HK-2 (cell line): ENCODE measurements around the gene HSD17B2.

ENCODE experiments used
- DNase-seq: peaks from one replicate; pipeline ENCODE4 v3.0.0-alpha.2; 2018; ENCODE audit not compliant: unreplicated experiment

HSD17B2 gene

DNA sequence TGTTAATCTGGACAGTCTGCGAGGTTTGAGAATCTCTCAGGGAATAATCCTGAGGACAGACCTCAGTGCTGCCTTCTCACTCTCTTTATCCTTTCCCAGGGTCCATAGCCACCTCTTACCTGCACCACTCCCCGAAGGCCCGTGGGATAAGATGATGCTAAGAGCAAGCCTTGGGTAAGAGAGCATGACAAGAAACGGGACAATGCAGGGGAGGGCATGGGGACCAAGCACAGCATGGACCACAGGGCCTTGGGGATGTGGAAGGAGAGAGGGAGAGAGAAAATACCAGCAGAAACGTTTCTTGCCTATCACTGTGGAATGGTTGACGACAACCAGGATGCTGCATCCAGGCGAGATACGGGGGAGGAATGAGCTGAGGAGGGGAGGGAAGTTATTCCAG, 15.5 kb upstream of the HSD17B2 start:
- no peak for DNase-seq

DNA sequence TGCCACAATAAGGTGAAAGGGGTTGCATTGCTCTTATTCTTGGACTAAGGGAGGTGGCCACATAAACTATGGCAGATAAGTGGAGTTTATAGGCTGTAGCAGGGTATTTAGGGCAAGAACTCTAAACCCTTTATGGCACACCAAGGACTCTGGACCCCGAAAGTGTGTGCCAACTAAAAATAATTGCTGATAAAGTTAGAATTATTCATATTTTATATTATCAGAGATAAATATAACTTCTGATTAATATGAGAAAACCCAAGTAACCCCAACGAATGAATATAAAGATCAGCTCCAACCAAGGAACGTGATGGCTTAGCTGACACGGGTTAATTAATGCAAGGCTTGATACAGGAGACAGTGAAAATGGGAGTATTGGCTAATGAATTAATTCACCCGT, 15.0 kb upstream of the HSD17B2 start:
- no peak for DNase-seq

GRCh38 chr16:82023206-82023605, 11.8 kb upstream of the HSD17B2 start:
- no peak for DNase-seq

- no peak for DNase-seq
Observed at GRCh38 chr16:82024316-82024715, 10.7 kb upstream of the HSD17B2 start.

- no peak for DNase-seq
Observed at GRCh38 chr16:82024883-82025282, 10.2 kb upstream of the HSD17B2 start.

- no peak for DNase-seq
Observed at GRCh38 chr16:82027629-82028064, 7.4 kb upstream of the HSD17B2 start.

GRCh38 chr16:82031116-82032084, 3.7 kb upstream of the HSD17B2 start:
- peak; percentile 10 for DNase-seq

GRCh38 chr16:82033006-82033405, 2.0 kb upstream of the HSD17B2 start:
- DNase-seq = no peak

DNA sequence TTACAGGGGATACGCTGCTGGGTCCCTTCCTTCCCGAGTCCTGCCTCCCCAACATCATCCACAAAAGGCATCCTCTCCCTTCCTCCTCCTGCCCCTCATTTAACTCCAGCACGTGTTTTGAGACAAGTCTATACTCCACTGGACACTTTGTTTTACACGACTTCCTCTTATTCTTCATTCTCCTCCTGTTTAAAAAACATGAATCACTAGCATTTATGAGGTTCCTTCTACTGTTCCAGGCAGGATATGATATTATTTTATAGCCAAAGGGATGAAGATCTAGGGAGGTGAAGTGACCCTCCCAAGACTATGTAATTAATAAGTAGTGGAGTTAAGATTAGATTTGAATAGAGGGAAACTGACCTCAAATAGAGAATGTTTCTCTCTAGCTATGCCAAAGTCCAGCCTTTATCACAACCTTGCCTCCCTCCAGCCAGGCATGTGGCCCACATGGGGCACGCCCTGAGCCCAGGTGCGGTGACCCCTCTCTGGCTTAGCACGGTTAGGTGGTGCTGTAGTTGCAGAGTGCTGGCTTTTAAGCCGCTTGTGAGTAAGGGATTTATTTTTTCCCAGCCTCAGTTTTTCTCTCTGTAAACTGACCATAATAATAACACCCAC, 1.3 kb upstream of the HSD17B2 start:
- no peak for DNase-seq

DNA sequence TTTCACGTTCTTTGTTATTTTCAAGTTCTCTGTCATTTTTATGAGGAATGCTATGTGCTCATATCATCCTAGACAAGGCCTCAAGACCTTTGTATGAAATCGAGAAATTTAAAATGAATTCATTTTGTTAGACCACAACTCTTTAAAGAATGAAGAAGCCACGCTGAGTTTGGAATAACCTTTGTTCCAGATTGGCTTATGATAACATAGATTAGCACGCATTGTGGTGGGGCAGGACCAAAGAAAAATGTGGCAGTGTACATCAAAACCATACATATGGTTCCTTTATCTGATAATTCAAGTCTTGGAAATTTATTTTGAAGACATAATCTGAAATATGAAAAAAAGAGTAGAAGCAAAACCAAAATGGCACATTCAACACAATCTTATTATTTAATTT, 2.2 kb downstream of the HSD17B2 start:
- no peak for DNase-seq

GRCh38 chr16:82037666-82038065, 2.6 kb downstream of the HSD17B2 start:
- no peak for DNase-seq

- no peak for DNase-seq
Observed at GRCh38 chr16:82040296-82040695, 5.2 kb downstream of the HSD17B2 start.

- no peak for DNase-seq
Observed at GRCh38 chr16:82041542-82041941, 6.5 kb downstream of the HSD17B2 start.

DNA sequence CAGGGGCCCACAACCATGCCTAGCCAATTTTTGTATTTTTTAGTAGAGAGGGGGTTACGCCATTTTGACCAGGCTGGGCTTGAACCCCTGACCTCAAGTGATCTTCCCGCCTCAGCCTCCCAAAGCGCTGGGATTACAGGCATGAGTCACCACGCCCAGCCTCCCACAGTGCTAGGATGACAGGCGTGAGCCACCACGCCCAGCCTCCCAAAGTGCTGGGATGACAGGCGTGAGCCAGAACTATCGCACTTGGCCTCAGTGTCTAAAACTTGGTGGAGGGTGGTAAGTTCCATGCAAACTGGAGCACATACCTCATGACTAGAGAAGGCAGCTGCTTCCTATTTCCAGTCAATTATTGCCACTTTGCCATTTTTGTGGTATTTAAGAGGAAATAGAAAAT, 7.1 kb downstream of the HSD17B2 start:
- no peak for DNase-seq

DNA sequence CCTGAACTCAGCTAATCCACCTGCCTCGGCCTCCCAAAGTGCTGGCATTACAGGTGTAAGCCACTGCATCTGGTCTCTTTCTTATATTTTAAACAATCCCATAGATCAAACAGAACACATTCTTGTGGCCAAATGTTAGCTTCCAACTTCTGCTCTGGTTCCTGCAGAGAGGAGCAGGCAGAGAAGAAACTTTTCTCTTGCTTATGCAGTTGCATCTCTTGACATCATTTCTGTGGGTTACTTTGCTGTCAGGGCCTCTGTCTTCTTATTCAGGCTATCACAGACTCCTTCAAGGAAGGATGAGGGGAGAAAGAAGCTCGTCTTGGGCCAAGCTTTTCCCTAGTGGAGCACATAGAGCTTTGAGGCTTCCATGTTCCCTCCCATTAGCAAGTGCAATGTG, 7.8 kb downstream of the HSD17B2 start:
- DNase-seq = no peak

GRCh38 chr16:82043680-82044584, 8.9 kb downstream of the HSD17B2 start:
- DNase-seq = no peak

- DNase-seq = no peak
Observed at GRCh38 chr16:82044585-82044911, 9.5 kb downstream of the HSD17B2 start.

DNA sequence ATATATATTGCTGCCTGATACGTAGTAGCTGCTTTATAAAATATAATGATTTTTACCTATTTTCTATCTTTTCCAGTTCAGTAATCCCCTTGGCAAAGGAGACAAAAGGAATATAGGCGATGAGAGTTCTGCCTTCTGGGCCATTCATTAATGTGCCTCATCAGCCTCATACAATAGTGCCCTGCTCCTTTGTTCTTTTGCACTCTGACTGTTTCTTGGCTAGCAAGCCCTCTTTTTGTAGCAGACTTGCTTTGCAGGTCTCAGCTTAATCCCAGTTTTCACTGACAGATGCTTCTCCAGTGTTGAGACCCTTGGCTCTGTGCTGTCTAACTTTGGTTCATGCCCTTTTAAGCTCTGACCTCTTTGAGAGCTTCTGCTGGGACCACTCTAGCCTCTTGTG, 10.4 kb downstream of the HSD17B2 start:
- no peak for DNase-seq

DNA sequence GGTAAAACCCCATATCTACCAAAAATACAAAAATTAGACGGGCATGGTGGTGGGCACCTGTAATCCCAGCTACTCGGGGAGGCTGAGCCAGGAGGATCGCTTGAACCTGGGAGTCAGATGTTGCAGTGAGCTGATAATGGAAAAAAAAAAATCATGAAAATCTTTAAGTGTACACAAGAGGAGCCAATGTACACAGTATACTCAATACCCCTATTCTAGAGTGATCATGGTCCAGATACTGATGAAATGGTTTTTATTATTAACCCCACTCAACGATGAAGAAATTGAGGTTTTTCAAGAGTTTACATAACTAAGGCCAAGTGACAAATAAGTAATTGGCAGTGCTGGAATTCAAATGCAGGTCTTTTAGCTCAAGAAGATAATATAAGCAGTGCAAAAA, 11.5 kb downstream of the HSD17B2 start:
- no peak for DNase-seq

DNA sequence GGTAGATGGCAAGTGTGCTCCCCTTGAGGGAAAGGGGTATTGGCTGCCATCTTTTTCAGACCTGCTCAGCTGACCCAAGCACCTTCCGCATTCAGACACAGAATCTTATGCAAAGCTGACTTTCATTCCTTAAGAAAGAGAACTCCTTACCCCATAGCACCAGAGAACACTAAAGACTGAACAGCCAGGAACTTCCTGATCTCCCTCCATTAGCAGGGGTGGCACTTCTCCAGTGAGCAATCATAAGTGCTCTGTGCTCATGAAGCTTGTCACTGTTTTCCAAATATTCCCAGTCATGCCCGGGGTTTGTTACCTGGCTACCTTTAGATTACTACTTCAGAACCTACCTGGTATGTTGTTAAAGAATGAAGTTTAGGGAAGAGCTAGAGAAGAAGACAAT, 11.9 kb downstream of the HSD17B2 start:
- DNase-seq = no peak

- no peak for DNase-seq
Observed at GRCh38 chr16:82047374-82047773, 12.3 kb downstream of the HSD17B2 start.

GRCh38 chr16:82047787-82048186, 12.7 kb downstream of the HSD17B2 start:
- no peak for DNase-seq
